ENCODE data around the gene RPSA.
"Not testable (repeated sequence)": the region's sequence is repeated elsewhere in the genome, so short reads cannot be mapped to it uniquely, and the experiment has no call there.

RPSA gene

GRCh38 chr3:39388741-39389248, 17.7 kb upstream of the RPSA start:
- DNase-seq (ENCODE audit: low read depth): no peak

GRCh38 chr3:39390181-39390580, 16.3 kb upstream of the RPSA start:
- no peak for DNase-seq (ENCODE audit: low read depth)

- no peak for DNase-seq (ENCODE audit: low read depth)
Observed at GRCh38 chr3:39396690-39397089, 9.8 kb upstream of the RPSA start.

GRCh38 chr3:39398700-39399099, 7.8 kb upstream of the RPSA start:
- no peak for DNase-seq (ENCODE audit: low read depth)

GRCh38 chr3:39401983-39402382, 4.5 kb upstream of the RPSA start:
- no peak for DNase-seq (ENCODE audit: low read depth)

- DNase-seq (ENCODE audit: low read depth): no peak
Observed at GRCh38 chr3:39404943-39405686, 1.4 kb upstream of the RPSA start.

- DNase-seq (ENCODE audit: low read depth): no peak
Observed at GRCh38 chr3:39405687-39406367, 693 bp upstream of the RPSA start.

- DNase-seq (ENCODE audit: low read depth): no peak
Observed at GRCh38 chr3:39407259-39407629, 724 bp downstream of the RPSA start.

- no peak for DNase-seq (ENCODE audit: low read depth)
Observed at GRCh38 chr3:39407773-39408492, 1.4 kb downstream of the RPSA start.

- DNase-seq (ENCODE audit: low read depth): no peak
Observed at GRCh38 chr3:39408493-39409372, 2.2 kb downstream of the RPSA start.

GRCh38 chr3:39409514-39410136, 3.1 kb downstream of the RPSA start:
- DNase-seq (ENCODE audit: low read depth): no peak

GRCh38 chr3:39410893-39411292, 4.4 kb downstream of the RPSA start:
- DNase-seq (ENCODE audit: low read depth): no peak

- DNase-seq (ENCODE audit: low read depth): no peak
Observed at GRCh38 chr3:39412668-39413260, 6.2 kb downstream of the RPSA start.

- DNase-seq (ENCODE audit: low read depth): no peak
Observed at GRCh38 chr3:39413691-39414420, 7.3 kb downstream of the RPSA start.

- DNase-seq (ENCODE audit: low read depth): no peak
Observed at GRCh38 chr3:39414421-39414907, 7.9 kb downstream of the RPSA start.

GRCh38 chr3:39415302-39415701, 8.8 kb downstream of the RPSA start:
- not testable (repeated sequence) for DNase-seq (ENCODE audit: low read depth)

- no peak for DNase-seq (ENCODE audit: low read depth)
Observed at GRCh38 chr3:39415983-39416382, 9.5 kb downstream of the RPSA start.

- DNase-seq (ENCODE audit: low read depth): not testable (repeated sequence)
Observed at GRCh38 chr3:39416998-39417397, 10.5 kb downstream of the RPSA start.

- DNase-seq (ENCODE audit: low read depth): not testable (repeated sequence)
Observed at GRCh38 chr3:39418556-39419225, 12.2 kb downstream of the RPSA start.

Measured in stimulated activated CD8-positive, alpha-beta memory T cell treated with anti-CD3 and anti-CD28 coated beads, Interleukin-12 subunit alpha, Interleukin-12 subunit beta, amount 100 ng/mL, for 4 hours (primary cell).